ENCODE results near the gene MYO16. TPM values are rescaled to one million over a fixed set of nuclear protein-coding genes. Genes with fewer than 3 reads are reported as not detected.

The MYO16 gene
- total RNA-seq, 4 donors from 2014 or later: under 0.01 to 0.21 TPM; not detected in 2

- Histone ChIP-seq H3K4me3 (no peak overlapping the region), H3K36me3 (no peaks in the 10 kb centered on the region), H3K9me3 (no peaks in the 10 kb centered on the region), H3K27me3 (no peaks in the 10 kb centered on the region), H3K27ac (no peak overlapping the region), H3K4me1 (no peaks in the 10 kb centered on the region)
- WGBS, 2 donors: 77 to 85% methylated on average over 3 of the region's 3 CpGs
- TF ChIP-seq POLR2A (IDR thresholded peaks at IDR 0.05) (no peak), EP300 (IDR thresholded peaks at IDR 0.05) (no peak), CTCF (IDR thresholded peaks at IDR 0.05) (no peak)
- no peak for DNase-seq (ENCODE audit: low spot score in 2 of 2)
Measured at GRCh38 chr13:108797354-108797753, 167.9 kb downstream of the MYO16 start.

GRCh38 chr13:108807841-108808240 lies 178.4 kb downstream of the MYO16 start:
- Histone ChIP-seq H3K9me3 (no peaks in the 10 kb centered on the region), H3K27ac (no peak overlapping the region), H3K36me3 (no peaks in the 10 kb centered on the region), H3K27me3 (no peaks in the 10 kb centered on the region), H3K4me1 (no peaks in the 10 kb centered on the region), H3K4me3 (no peak overlapping the region)
- no peak for DNase-seq (ENCODE audit: low spot score in 2 of 2)
- TF ChIP-seq POLR2A (IDR thresholded peaks at IDR 0.05): no peak
- TF ChIP-seq EP300 (IDR thresholded peaks at IDR 0.05): no peak
- no peak for TF ChIP-seq CTCF (IDR thresholded peaks at IDR 0.05)

GRCh38 chr13:108812165-108812564 lies 182.8 kb downstream of the MYO16 start:
- Histone ChIP-seq H3K4me1 (no peaks in the 10 kb centered on the region), H3K36me3 (no peaks in the 10 kb centered on the region), H3K27me3 (no peaks in the 10 kb centered on the region), H3K4me3 (no peak overlapping the region), H3K9me3 (no peaks in the 10 kb centered on the region), H3K27ac (no peak overlapping the region)
- 88 to 92% methylated on average over 5 of the region's 5 CpGs for WGBS, 2 donors
- TF ChIP-seq CTCF (IDR thresholded peaks at IDR 0.05): no peak
- no peak for DNase-seq (ENCODE audit: low spot score in 2 of 2)

GRCh38 chr13:108812661-108813060 lies 183.2 kb downstream of the MYO16 start:
- Histone ChIP-seq H3K9me3 (no peaks in the 10 kb centered on the region), H3K27me3 (no peaks in the 10 kb centered on the region), H3K4me3 (no peak overlapping the region), H3K4me1 (no peaks in the 10 kb centered on the region), H3K36me3 (no peaks in the 10 kb centered on the region), H3K27ac (no peak overlapping the region)
- TF ChIP-seq CTCF (IDR thresholded peaks at IDR 0.05) (no peak), POLR2A (IDR thresholded peaks at IDR 0.05) (no peak), EP300 (IDR thresholded peaks at IDR 0.05) (no peak)
- no peak for DNase-seq (ENCODE audit: low spot score in 2 of 2)
- 60 to 61% methylated on average over 2 of the region's 2 CpGs for WGBS, 2 donors

- Histone ChIP-seq H3K9me3 (no peaks in the 10 kb centered on the region), H3K4me1 (no peaks in the 10 kb centered on the region), H3K27ac (no peak overlapping the region), H3K4me3 (no peak overlapping the region), H3K27me3 (no peaks in the 10 kb centered on the region), H3K36me3 (no peaks in the 10 kb centered on the region)
- TF ChIP-seq POLR2A (IDR thresholded peaks at IDR 0.05) (no peak), CTCF (IDR thresholded peaks at IDR 0.05) (no peak), EP300 (IDR thresholded peaks at IDR 0.05) (no peak)
- DNase-seq (ENCODE audit: low spot score in 2 of 2): no peak
- 72 to 74% methylated on average over 2 of the region's 2 CpGs for whole genome bisulfite sequencing, 2 donors
Measured at GRCh38 chr13:108813587-108814170, 184.3 kb downstream of the MYO16 start.

Measured in tibial nerve (tissue), 4 donors.